Endothelial cell of umbilical vein (primary cell): Measurements from ENCODE around the gene HOXD12. TPM values are rescaled to one million over a fixed set of nuclear protein-coding genes. Genes with fewer than 3 reads are reported as not detected.
A peak's percentile ranks its signal among the peaks of the same experiment; 100 is the strongest.

Experiments
- BruUV-seq: library from RNA; stranded (reverse); fragments of 400-500 nt; replicated peaks from 2 replicates; lab custom pipeline; 2021; lab: Mats Ljungman, UMichigan
- CTCF ChIA-PET: fragments of 300-600, 350-600 bp; sonication (Branson Sonifier 250); formaldehyde crosslinking; loops from one replicate; lab custom pipeline; 2021; ENCODE audit warnings: antibody characterized with exemption, inconsistent platforms; lab: Charles Lee
- POLR2A ChIA-PET: fragments of 300-600, 350-600 bp; sonication (Branson Sonifier 250); formaldehyde crosslinking; loops from one replicate; lab custom pipeline; 2021; ENCODE audit warnings: antibody characterized with exemption, inconsistent platforms; lab: Charles Lee
- DNase-seq: peaks from one replicate; pipeline ENCODE4 v3.0.0-alpha.2; 2011; ENCODE audit warnings: low read depth, low spot score
- FAIRE-seq: peaks from 2 replicates; lab custom pipeline; 2011; peaks lifted over from hg19 to GRCh38; lab: Jason Lieb, UNC
- H2AFZ ChIP-seq: 2 replicates; pipeline ENCODE4 v1.6.0; 2012; ENCODE audit warnings: low read depth, low read length, control low read depth, inconsistent platforms
- H3K27ac ChIP-seq: 2 replicates; pipeline ENCODE4 v1.5.1; 2011; ENCODE audit warnings: low read depth, mild to moderate bottlenecking, control low read depth, low read length, moderate library complexity; ENCODE audit not compliant: insufficient read depth
- H3K27me3 ChIP-seq, 2 experiments: 2 replicates each; pipeline versions ENCODE4 v1.6.0 to v1.6.1; 2011; ENCODE audit warnings: low read length in 2 of 2, mixed read lengths in 1 of 2; ENCODE audit not compliant: control insufficient read depth in 2 of 2, insufficient read depth in 2 of 2
- H3K36me3 ChIP-seq, 2 experiments: 2 replicates in 1 of 2; 3 replicates in 1 of 2; pipeline ENCODE4 v1.5.1; 2011; ENCODE audit warnings: low read length in 2 of 2, mild to moderate bottlenecking in 1 of 2, moderate library complexity in 1 of 2; ENCODE audit not compliant: control insufficient read depth in 2 of 2, insufficient read depth in 2 of 2; ENCODE audit errors: extremely low read depth in 1 of 2
- H3K4me1 ChIP-seq: 3 replicates; pipeline ENCODE4 v1.5.1; 2011; ENCODE audit warnings: mild to moderate bottlenecking, low read length; ENCODE audit not compliant: control insufficient read depth, insufficient read depth; ENCODE audit errors: extremely low read depth
- H3K4me2 ChIP-seq: 2 replicates; pipeline ENCODE4 v1.6.1; 2011; ENCODE audit warnings: low read length, control low read depth, mixed read lengths; ENCODE audit not compliant: insufficient read depth
- H3K4me3 ChIP-seq, 3 experiments: fragments of 200-600 bp in 1 of 3; sonication (generic), shearing (Covaris generic) in 1 of 3; replicated peaks in 1 of 3; 2 replicates each; pipeline ENCODE4 v1.5.1; 2011 to 2016; ENCODE audit warnings: control low read depth in 3 of 3, low read length in 3 of 3, mild to moderate bottlenecking in 2 of 3, inconsistent platforms in 1 of 3, low read depth in 1 of 3, moderate library complexity in 1 of 3; ENCODE audit not compliant: insufficient read depth in 1 of 3
- H3K79me2 ChIP-seq: 2 replicates; pipeline ENCODE4 v1.6.0; 2012; ENCODE audit warnings: low read length, inconsistent platforms; ENCODE audit not compliant: control insufficient read depth, insufficient read depth
- H3K9ac ChIP-seq: replicated peaks from 2 replicates; pipeline ENCODE3; 2011; ENCODE audit warnings: low read length, control low read depth; ENCODE audit not compliant: insufficient read depth; ENCODE audit errors: extremely low read depth
- H3K9me1 ChIP-seq: replicated peaks from 3 replicates; pipeline ENCODE4 v1.6.0; 2011; ENCODE audit warnings: mild to moderate bottlenecking, low read length; ENCODE audit not compliant: control insufficient read depth, insufficient read depth; ENCODE audit errors: extremely low read depth
- H3K9me3 ChIP-seq: replicated peaks from 2 replicates; pipeline ENCODE4 v1.5.1; 2012; ENCODE audit warnings: low read length, inconsistent platforms; ENCODE audit not compliant: control insufficient read depth, insufficient read depth
- H4K20me1 ChIP-seq: replicated peaks from 2 replicates; pipeline ENCODE3; 2011; ENCODE audit warnings: mild to moderate bottlenecking, low read length; ENCODE audit not compliant: control insufficient read depth, insufficient read depth; ENCODE audit errors: extremely low read depth
- CTCF ChIP-seq, 2 donors: IDR thresholded peaks; 1 replicate in 1 of 2; 2 replicates in 1 of 2; pipeline ENCODE4 v1.5.1; 2011; ENCODE audit warnings: low read length in 2 of 2, mild to moderate bottlenecking in 2 of 2, moderate library complexity in 2 of 2, control low read depth in 1 of 2, inconsistent platforms in 1 of 2, low read depth in 1 of 2; ENCODE audit not compliant: insufficient read depth in 1 of 2; ENCODE audit errors: extremely low read depth in 1 of 2
- JUN ChIP-seq: IDR thresholded peaks from 2 replicates; pipeline ENCODE4 v1.6.1; 2011; ENCODE audit warnings: borderline replicate concordance, low read depth; ENCODE audit not compliant: insufficient read length, insufficient read depth
- dilution Hi-C: fragments of 300-500 bp; cut with MboI; formaldehyde crosslinking; loops from one replicate; pipeline ENCODE4 v1.15.0; 2019; ENCODE audit warnings: low sequenced_read_pairs; ENCODE audit not compliant: extremely low pct_ligation_motif_present
- intact Hi-C: fragments of 100-400 bp; cut with micrococcal nuclease; formaldehyde crosslinking; loops from one replicate; pipeline ENCODE4 v1.10.0; 2022
- polyA plus RNA-seq, 4 experiments: library from polyadenylated mRNA; depleted of rRNA in 3 of 4; stranded (reverse) in 3 of 4; unstranded in 1 of 4; fragments of >200 nt; gene quantifications; 2 replicates each; pipeline versions ENCODE4 v1.2.1 to v1.2.3, GENCODE V29; 2011 to 2012; ENCODE audit warnings: missing spikeins in 1 of 4
- total RNA-seq: library from RNA; stranded (reverse); gene quantifications from 2 replicates; pipeline ENCODE4 v1.2.3, GENCODE V29; 2021

The HOXD12 gene
- total and polyA plus RNA-seq, 2 donors (not counting 3 experiments of a cell fraction or from before 2014, with no cell fraction given): not detected

GRCh38 chr2:176085861-176086771 lies 13.5 kb upstream of the HOXD12 start:
- H2AFZ ChIP-seq: no peak overlapping the region
- H3K9ac ChIP-seq: no peak overlapping the region
- ChIA-PET POLR2A (no interaction called here), CTCF (interaction anchor here (0.6 to 6.1 kb wide), 8 partner anchors 8 to 882 kb away, joined by 4 to 102 read pairs (median 5); no protein-coding TSS in a partner anchor)
- no peak overlapping the region for H3K27ac ChIP-seq
- FAIRE-seq: no peak
- H3K4me1 ChIP-seq: no peaks in the 10 kb centered on the region
- H3K4me3 ChIP-seq: no peak overlapping the region
- H3K36me3 ChIP-seq: no peaks in the 10 kb centered on the region
- BruUV-seq: no TSS peak
- no peaks in the 10 kb centered on the region for H3K9me1 ChIP-seq
- intact Hi-C loops: loop anchor here (1.0 to 2.0 kb wide), 3 partner anchors 396 to 835 kb away; no protein-coding TSS in a partner anchor
- no peak overlapping the region for H3K4me2 ChIP-seq
- no peaks in the 10 kb centered on the region for H3K79me2 ChIP-seq
- peak; percentile 47 for DNase-seq
- peak; percentile 44 to 58 for TF ChIP-seq CTCF (IDR thresholded peaks at IDR 0.05; ENCODE audit: extremely low read depth in 1 of 2, insufficient read depth in 1 of 2, low read depth in 1 of 2, low read length in 2 of 2)
- no peak for TF ChIP-seq JUN
- dilution Hi-C loops: no loop called here
- peaks cover 94 to 100% of the 10 kb centered on the region in 2 experiments for H3K27me3 ChIP-seq
- H3K9me3 ChIP-seq: no peaks in the 10 kb centered on the region
- no peaks in the 10 kb centered on the region for H4K20me1 ChIP-seq
